Ascending aorta (tissue), 2 donors: ENCODE measurements around the gene CHADL. TPM values are rescaled to one million over a fixed set of nuclear protein-coding genes. Genes with fewer than 3 reads are reported as not detected.

Source experiments
- DNase-seq, 2 donors: peaks; one replicate each; pipeline ENCODE4 v3.0.0-alpha.2; 2019; ENCODE audit warnings: low spot score in 2 of 2
- H3K27ac ChIP-seq, 2 donors: fragments of 200-600 bp; sonication (generic); one replicate each; pipeline ENCODE4 v1.5.1; 2016 to 2017; ENCODE audit warnings: mild to moderate bottlenecking in 1 of 2
- H3K27me3 ChIP-seq: fragments of 200-600 bp; sonication (generic); one replicate; pipeline ENCODE4 v1.5.1; 2017
- H3K36me3 ChIP-seq, 2 donors: fragments of 200-600 bp; sonication (generic); one replicate each; pipeline ENCODE4 v1.5.1; 2016
- H3K4me1 ChIP-seq, 2 donors: fragments of 200-600 bp; sonication (generic); one replicate each; pipeline ENCODE4 v1.5.1; 2016 to 2017; ENCODE audit warnings: mild to moderate bottlenecking in 1 of 2
- H3K4me3 ChIP-seq, 2 donors: fragments of 200-600 bp; sonication (generic); one replicate each; pipeline ENCODE4 v1.5.1; 2016 to 2017; ENCODE audit warnings: mild to moderate bottlenecking in 1 of 2
- H3K9me3 ChIP-seq, 2 donors: fragments of 200-600 bp; sonication (generic); one replicate each; pipeline ENCODE4 v1.5.1; 2016
- CTCF ChIP-seq, 3 experiments: fragments of 200-600 bp in 2 of 3; fragments of 450-650 bp in 1 of 3; sonication (generic) in 2 of 3; IDR thresholded peaks; one replicate each; pipeline ENCODE4 v1.5.1; 2016 to 2019; ENCODE audit warnings: antibody characterized with exemption in 3 of 3, mild to moderate bottlenecking in 1 of 3, moderate library complexity in 1 of 3
- intact Hi-C: fragments of 100-400 bp; cut with DNase I; formaldehyde crosslinking; loops from one replicate; pipeline ENCODE4 v1.15.1; 2023
- total RNA-seq: library from RNA; depleted of rRNA; stranded (reverse); fragments of >200 nt; gene quantifications from one replicate; pipeline ENCODE4 v1.1.0, GENCODE V29; 2016

CHADL gene
- not detected for total RNA-seq

- no peak for TF ChIP-seq CTCF (IDR thresholded peaks at IDR 0.05)
- H3K36me3 ChIP-seq = peaks cover 2 to 5% of the 10 kb centered on the region in 2 donors
- H3K4me3 ChIP-seq = no peak within 1 kb of the TSS
- H3K27ac ChIP-seq = no peak within 1 kb of the TSS
- DNase-seq = no peak
- peaks cover 4 to 5% of the 10 kb centered on the region in 2 donors for H3K4me1 ChIP-seq
- intact Hi-C loops = no loop called here
- H3K9me3 ChIP-seq = no peaks in the 10 kb centered on the region
- H3K27me3 ChIP-seq = no peaks in the 10 kb centered on the region
Observed at GRCh38 chr22:41240377-41241132, at the start of gene CHADL. Gene CHADL (minus strand): TSS chr22:41240931. CDS start chr22:41240881, 50 bp downstream.

- H3K4me1 ChIP-seq = peaks cover 3 to 25% of the 10 kb centered on the region in 2 donors
- H3K27me3 ChIP-seq = no peaks in the 10 kb centered on the region
- no peak for DNase-seq
- no peak for TF ChIP-seq CTCF (IDR thresholded peaks at IDR 0.05)
- no peaks in the 10 kb centered on the region for H3K36me3 ChIP-seq
- intact Hi-C loops = loop anchor here (5.0 kb wide), 3 partner anchors 78 to 233 kb away; partner anchors contain the start of gene EP300
- H3K4me3 ChIP-seq = no peak overlapping the region
- H3K9me3 ChIP-seq = no peaks in the 10 kb centered on the region
- H3K27ac ChIP-seq = peak overlapping the region in 1 of 2 donors; percentile 35
Observed at GRCh38 chr22:41289671-41290070, 48.9 kb upstream of the CHADL start.

- no peaks in the 10 kb centered on the region for H3K9me3 ChIP-seq
- no peak for DNase-seq
- TF ChIP-seq CTCF (IDR thresholded peaks at IDR 0.05) = no peak
- H3K27ac ChIP-seq = peak overlapping the region; percentile 35 to 62
- H3K4me1 ChIP-seq = peaks cover 3 to 27% of the 10 kb centered on the region in 2 donors
- no peaks in the 10 kb centered on the region for H3K27me3 ChIP-seq
- H3K36me3 ChIP-seq = no peaks in the 10 kb centered on the region
- intact Hi-C loops = loop anchor here (5.0 kb wide), 3 partner anchors 79 to 234 kb away; partner anchors contain the start of gene EP300
- H3K4me3 ChIP-seq = no peak overlapping the region
Observed at GRCh38 chr22:41288245-41288946, 47.7 kb upstream of the CHADL start.

- DNase-seq = peak in 1 of 2 donors; percentile 71
- intact Hi-C loops = loop anchor here (1.0 to 5.0 kb wide), 7 partner anchors 15 to 336 kb away; partner anchors contain the start of genes EP300, L3MBTL2, RBX1 and TEF
- Histone ChIP-seq H3K9me3 (no peaks in the 10 kb centered on the region), H3K4me3 (peak overlapping the region; percentile 48 to 67), H3K36me3 (no peaks in the 10 kb centered on the region), H3K27ac (peak overlapping the region; percentile 37 to 53), H3K27me3 (no peaks in the 10 kb centered on the region), H3K4me1 (peaks cover 3 to 27% of the 10 kb centered on the region in 2 donors)
- no peak for TF ChIP-seq CTCF (IDR thresholded peaks at IDR 0.05)
Observed at GRCh38 chr22:41286639-41287091, 45.9 kb upstream of the CHADL start.

GRCh38 chr22:41285820-41286638, 45.3 kb upstream of the CHADL start, which contains the start of gene RANGAP1:
Gene RANGAP1 (minus strand): TSS chr22:41286187. CDS start chr22:41281044, 5,143 bp downstream.
- H3K27me3 ChIP-seq = no peaks in the 10 kb centered on the region
- no peaks in the 10 kb centered on the region for H3K9me3 ChIP-seq
- DNase-seq = peak; percentile 93 to 99
- TF ChIP-seq CTCF (IDR thresholded peaks at IDR 0.05) = peak in 2 of 3 experiments; percentile 10
- H3K36me3 ChIP-seq = peaks cover 0 to 2% of the 10 kb centered on the region in 2 donors
- peaks cover 3 to 27% of the 10 kb centered on the region in 2 donors for H3K4me1 ChIP-seq
- peak within 1 kb of the TSS; percentile 77 to 78 for H3K27ac ChIP-seq
- H3K4me3 ChIP-seq = peak within 1 kb of the TSS; percentile 69 to 99
- intact Hi-C loops = loop anchor here (1.0 to 5.0 kb wide), 7 partner anchors 15 to 335 kb away; partner anchors contain the start of genes EP300, L3MBTL2, RBX1 and TEF
